NAMALWA (cell line): Measurements from ENCODE around the gene PRAMEF18.
"Not testable (repeated sequence)": the region's sequence is repeated elsewhere in the genome, so short reads cannot be mapped to it uniquely, and the experiment has no call there.

Source experiments
- DNase-seq: peaks from one replicate; pipeline ENCODE4 v3.0.0-alpha.2; 2015; ENCODE audit warnings: low spot score

The PRAMEF18 gene, protein sequence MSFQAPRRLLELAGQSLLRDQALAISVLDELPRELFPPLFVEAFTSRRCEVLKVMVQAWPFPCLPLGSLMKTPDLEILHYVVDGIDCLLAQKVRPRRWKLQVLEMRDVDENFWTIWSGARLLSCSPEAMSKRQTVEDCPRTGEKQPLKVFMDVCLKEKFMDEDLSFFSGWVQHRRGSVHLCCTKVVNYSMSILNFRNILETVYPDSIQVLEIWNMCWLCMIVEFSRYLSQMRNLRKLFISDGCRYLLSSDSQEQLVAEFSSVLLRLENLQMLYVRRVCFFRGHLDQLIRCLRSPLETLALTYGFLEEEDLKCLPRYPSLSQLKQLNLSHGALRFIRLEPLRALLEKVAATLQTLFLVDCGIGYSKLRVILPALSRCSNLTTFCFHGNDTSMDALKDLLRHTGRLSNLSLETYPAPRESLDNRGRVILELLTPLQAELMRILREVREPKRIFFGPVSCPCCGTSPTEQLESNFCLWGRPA

DNA sequence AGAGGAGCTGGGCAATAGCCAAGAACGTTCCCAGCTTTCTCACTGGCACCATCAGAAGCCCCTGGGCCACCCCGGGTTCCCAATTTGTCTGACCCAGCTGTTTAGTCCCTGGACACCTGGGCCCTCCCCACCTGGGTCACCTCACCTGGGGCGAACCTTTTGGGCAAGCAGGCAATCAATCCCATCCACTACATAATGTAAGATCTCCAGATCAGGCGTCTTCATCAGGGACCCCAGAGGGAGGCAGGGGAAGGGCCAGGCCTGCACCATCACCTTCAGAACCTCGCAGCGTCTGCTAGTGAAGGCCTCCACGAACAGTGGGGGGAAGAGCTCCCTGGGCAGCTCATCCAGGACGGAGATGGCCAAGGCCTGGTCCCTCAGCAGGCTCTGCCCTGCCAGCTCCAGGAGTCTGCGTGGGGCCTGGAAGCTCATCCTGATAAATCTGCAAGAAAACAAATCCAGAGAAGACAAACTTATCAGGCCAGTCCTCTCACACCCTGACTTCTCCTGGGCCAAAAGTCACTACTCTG, at the start of gene PRAMEF18:
Gene PRAMEF18 (minus strand): TSS at position 480 of the 530 bp plus-strand sequence. CDS start 48 bp downstream, at position 432.
- DNase-seq = not testable (repeated sequence)

DNA sequence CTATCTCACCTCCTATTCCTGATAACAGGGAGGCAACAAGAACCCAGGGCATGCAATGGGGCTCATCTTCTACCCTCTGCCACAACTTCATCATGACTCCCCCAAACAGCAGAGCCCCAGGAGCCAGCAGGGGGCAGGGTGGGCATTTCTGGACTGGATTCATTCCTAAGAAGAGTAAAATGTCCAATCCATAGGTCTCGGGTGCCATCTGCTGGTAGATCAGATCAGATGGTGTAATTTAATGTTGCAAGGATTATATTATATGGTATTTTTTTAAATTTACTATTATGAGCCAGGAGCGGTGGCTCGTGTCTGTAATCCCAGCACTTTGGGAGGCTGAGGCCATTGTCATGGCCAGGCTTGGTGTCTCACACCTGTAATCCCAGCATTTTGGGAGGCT, 39.2 kb upstream of the PRAMEF18 start:
- DNase-seq = not testable (repeated sequence)

DNA sequence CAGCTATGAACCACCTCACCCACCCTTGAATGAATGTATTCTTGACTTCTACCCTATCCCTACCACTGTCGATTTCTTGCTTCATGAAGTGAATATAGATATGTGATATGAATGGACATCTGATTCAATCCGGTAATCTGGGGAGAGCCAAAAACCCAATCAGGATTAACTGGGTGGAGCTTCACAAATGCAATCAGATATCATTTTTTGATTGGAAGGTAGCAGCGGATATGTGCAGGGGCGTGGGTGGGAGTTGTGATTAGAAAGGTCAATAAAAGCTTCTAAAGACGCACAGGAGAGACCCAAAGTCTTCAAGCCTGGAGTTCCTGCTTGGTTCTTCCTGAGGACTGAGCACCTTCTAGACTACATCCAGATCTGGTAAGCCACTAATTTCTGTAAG, 27.9 kb upstream of the PRAMEF18 start, which contains the start of gene PRAMEF5:
Gene PRAMEF5 (plus strand): TSS at position 301 of the 400 bp plus-strand sequence. CDS start 5,071 bp downstream, outside the sequence.
- DNase-seq = not testable (repeated sequence)

DNA sequence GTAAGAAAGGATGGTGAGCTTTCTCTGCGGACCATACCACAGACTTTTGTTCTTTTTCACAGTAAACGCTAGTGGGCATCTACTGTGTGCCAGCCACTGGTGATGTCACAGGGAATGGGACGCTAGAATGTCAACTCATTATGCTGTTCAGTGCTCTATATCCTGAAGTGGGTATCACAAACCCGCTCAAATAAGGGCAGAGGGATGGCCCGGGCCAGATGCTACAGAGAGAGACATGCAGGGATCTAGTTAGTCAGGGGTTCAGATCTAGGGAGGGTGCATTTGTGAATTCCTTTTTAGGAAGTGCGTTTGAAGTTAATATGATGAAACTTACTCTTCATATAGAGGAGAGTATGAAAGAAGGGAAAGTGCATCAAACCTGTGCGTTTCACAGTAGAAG, 21.2 kb upstream of the PRAMEF18 start:
- not testable (repeated sequence) for DNase-seq

DNA sequence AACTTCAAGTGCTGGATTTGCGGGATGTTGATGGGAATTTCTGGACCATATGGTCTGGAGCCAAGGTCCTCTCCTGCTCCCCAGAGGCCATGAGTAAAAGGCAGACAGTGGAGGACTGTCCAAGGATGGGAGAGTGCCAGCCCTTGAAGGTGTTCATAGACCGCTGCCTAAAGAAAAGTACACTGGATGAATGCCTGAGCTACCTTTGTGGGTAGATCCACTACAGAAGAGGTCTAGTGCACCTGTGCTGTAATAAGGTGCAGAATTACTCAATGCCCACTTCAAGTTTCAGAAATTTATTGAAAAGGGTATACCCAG, 20.6 kb upstream of the PRAMEF18 start:
- DNase-seq = not testable (repeated sequence)

DNA sequence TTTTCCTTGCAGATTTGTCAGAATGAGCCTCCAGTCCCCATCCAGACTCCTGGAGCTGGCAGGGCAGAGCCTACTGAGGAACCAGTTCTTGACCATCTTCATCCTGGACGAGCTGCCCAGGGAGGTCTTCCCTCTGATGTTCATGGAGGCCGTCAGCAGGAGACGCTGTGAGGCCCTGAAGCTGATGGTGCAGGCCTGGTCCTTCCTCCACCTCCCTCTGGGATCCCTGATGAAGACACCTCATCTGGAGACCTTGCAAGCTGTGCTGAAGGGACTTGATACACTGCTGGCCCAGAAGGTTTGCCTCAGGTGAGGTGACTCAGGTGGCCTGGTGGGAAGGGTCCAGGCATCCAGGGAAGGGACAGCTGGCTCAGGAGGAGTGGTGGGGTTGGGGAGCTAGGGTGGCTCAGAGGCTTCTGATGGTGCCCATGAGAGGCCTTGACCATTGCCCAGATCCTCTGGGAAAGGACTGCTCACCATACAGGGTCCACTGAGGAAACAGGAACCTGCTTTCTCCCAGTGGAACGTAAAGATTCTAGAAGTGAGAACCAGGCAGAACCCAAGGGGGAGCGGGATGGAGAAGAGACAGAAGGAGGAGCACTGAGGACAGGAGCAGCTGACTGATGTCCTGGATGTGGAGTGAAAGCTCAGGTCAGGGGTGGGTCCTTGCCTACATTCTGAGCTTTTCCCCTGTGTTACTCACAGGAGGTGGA, 20.0 kb upstream of the PRAMEF18 start:
- DNase-seq = not testable (repeated sequence)

DNA sequence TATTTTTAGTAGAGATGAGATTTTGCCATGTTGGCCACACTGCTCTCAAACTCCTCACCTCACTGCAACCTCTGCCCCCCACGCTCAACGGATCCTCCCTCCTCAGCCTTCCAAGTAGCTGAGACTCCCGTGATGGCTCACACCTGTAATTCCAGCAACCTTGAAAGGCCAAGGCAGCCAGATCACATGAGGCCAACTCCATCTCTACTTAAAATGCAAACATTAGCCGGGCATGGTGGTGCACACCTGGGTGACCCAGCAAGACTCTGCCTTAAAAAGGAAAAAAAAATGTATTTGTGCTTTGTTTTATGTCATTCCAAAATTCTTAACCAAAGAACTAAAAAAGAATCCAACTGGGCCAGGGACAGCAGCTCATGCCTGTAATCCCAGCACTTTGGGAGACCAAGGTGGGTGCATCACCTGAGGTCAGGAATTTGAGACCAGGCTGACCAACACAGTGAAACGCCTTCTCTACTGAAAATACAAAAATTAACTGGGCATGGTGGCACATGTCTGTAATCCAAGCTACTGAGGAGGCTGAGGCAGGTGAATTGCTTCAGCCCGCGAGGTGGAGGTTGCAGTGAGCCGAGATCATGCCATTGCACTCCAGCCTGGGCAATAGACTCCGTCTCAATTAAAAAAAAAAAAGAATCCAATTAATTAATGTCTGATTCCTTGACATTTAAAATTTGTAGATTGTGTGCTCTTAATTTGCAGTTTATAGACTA, 17.7 kb upstream of the PRAMEF18 start:
- not testable (repeated sequence) for DNase-seq

DNA sequence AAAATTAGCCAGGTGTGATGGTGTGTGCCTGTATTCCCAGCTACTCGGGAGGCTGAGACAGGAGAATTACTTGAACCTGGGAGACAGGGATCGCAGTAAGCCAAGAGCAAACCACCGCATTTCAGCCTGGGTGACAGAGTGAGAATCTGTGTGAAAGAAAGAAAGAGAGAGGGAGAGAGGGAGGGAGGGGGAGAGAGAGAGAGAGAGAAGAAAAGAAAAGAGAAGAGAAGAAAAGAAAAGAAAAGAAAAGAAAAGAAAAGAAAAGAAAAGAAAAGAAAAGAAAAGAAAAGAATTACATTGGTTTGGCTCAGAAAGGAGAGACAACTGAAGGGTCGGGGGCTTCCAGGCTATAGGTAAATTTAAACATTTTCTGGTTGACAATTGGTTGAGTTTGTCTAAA, 13.7 kb upstream of the PRAMEF18 start:
- not testable (repeated sequence) for DNase-seq

DNA sequence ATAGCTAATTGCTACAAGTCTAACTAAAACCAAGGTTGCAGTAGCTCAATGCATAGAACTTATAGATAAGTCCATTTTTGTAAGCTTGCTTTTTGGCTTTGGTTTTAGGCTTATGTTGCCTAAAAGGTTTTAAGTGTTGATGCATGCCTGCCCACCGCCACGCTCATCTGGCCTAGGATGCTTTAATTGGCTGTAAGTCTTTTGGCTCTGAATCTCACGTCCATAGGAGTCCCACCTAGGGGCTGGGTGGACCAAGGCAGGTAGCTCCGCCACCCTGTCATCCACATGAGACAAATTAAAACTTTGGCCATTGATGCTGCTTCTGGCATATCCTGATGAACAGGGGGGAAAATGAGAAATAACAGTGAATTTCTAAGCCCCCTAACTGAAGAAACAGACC, 11.6 kb upstream of the PRAMEF18 start:
- DNase-seq = not testable (repeated sequence)

DNA sequence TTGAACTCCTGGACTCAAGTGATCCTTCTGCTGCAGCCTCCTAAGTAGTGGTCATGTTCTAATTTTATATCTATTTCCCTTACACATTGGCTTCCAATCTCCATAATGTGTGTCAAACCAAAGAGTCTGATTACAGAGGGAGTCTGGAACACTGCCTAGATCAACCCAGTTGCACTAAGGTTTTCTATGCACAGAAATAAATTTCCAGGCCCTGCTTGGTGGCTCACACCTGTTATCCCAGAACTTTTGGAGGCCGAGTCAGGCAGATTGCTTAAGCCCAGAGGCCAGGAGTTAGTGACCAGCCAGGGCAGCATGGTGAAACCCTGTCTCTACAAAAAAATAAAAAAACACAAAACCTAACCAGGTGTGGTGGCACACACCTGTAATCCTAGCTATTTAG, 8.1 kb upstream of the PRAMEF18 start:
- DNase-seq = not testable (repeated sequence)

DNA sequence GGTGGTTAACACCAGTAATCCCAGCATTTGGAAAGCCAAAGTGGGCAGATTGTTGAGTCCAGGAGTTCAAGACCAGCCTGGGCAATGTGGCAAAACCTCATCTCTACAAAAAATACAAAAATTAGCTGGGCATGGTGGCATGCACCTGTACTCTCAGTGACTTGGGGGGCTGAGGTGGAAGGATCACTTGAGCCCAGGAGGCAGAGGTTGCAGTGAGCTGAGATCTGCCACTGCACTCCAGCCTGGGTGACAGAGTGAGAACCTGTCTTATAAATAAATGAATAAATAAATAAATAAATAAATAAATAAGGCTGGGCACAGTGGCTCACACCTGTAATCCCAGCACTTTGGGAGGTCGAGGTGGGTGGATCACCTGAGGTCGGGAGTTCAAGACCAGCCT, 6.1 kb upstream of the PRAMEF18 start:
- DNase-seq = not testable (repeated sequence)

DNA sequence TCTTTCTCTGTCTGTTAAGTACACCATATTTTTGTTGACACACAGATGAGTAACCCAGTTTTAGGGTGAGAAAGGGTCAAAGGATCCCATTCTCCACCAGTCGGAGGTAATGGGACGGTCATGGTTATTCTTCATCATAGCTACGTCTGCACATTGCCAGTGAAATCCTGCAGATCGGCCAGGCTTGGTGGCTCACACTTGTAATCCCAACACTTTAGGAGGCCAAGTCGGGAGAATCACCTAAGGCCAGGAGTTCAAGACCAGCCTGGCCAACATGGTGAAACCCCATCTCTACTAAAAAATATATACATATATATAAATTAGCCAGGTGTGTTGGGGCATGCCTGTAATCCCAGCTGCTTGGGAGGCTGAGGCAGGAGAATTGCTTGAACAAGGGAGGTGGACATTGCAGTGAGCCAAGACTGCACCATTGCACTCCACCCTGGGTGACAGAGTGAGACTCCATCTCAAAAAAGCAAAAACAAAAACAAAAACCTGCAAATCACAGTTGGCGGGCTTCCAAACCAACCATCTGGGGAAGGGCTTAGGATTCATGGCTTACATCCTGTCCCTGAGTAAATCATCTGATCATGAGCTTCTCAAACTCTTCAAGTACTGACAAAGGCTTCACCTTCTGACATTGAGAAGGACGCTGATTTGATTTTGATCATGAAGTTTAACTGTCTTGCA, 5.3 kb upstream of the PRAMEF18 start:
- not testable (repeated sequence) for DNase-seq

DNA sequence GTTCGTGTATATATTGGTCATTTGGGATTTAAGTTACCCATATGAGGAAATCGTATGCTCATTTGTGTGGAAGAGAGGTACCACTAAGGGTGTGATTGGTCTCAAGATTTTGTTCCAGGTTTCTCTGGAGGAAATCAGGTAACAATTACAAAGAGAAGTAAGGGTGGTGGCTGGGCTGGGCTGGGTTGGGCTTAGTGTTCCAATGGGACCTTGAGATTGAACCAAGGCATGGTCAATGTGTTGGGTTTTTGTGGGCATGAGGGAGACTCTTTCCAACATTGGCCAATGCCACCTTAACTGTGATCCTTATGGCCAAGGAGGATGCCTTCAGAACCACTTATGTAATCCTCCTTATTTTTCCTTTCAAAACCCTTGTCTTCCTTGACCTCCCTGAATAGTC, 4.6 kb upstream of the PRAMEF18 start:
- not testable (repeated sequence) for DNase-seq

DNA sequence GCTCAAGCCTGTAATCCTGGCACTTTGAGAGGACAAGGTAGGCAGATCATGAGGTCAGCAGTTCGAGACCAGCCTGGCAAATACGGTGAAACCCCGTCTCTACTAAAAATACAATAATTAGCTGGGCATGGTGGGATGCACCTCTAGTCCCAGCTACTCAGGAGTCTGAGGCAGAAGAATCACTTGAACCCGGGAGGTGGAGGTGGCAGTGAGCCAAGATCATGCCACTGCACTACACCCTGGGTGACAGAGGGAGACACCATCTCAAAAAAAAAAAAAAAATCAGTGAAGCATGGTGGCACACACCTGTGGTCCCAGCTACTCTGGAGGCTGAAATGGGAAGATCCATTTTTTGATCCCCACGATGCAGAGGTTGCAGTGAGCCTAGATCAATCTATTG, 4.1 kb upstream of the PRAMEF18 start:
- DNase-seq = not testable (repeated sequence)

DNA sequence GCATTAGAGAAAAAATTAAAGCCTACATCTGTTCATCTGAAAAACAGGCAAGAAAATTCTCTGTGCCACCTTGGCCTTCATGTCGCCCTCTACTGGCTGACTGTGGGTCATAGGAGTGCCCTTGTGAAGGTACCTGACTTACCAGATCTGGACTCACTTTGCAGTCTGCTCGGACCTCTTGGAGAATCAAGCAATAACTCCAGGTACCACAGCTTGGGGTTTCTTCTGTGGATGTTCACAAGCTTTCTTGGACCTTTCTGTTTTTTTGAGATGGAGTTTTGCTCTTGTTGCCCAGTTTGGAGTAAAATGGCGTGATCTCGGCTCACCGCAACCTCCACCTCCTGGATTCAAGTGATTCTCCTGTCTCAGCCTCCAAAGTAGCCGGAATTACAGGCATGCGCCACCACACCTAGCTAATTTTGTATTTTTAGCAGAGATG, 2.4 kb upstream of the PRAMEF18 start:
- DNase-seq = peak; percentile 76

DNA sequence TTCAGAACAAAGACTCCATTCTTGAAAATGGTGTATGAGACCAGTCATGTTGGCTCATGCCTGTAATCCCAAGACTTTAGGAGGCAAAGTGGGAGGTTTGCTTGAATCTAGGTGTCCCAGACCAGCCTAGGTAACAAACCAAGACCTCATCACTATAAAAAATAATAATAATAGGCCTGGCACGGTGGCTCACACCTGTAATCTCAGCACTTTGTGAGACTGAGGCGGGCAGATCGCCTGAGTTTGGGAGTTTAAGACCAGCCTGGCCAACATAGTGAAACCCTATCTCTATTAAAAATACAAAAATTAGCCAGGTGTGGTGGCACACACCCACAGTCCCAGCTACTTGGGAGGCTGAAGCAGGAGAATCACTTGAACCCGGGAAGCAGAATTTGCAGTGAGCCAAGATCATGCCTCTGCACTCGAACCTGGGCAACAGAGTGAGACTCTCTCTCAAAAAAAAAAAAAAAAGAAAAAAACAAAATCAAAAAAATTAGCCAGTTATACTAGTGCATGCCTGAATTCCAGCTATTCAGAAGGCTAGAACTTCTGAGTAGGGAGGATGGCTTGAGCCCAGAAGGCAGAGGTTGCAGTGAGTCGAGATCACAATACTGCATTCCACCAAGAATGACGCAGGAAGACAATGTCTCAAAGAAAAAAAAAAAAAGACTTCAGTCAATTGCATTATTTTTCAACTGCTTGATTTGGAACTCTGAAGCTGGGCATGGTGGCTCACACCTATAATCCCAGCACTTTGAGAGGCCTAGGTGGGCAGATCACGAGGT, 1.5 kb upstream of the PRAMEF18 start:
- not testable (repeated sequence) for DNase-seq

DNA sequence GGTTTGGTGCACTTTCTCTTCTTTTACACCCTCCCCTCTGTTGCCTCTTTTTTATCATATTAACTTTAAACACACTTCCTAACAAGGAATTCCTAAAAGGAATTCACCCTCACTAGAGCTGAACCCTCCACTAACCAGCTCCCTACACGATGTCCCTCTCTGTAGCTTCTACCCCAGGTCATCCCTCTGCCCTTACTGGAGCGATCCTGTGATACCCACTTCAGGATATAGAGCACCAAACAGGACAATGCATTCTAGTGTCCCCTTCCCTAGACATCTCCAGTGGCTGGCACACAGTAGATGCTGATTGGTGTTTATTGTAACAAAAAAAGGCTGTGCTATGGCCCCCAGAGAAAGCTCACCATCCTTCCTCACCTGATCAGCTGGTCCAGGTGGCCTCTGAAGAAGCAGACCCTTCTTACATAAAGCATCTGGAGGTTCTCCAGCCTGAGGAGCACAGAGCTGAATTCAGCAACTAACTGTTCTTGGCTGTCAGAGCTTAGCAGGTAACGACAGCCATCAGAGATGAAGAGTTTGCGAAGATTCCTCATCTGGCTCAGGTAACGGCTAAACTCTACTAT, 1.4 kb downstream of the PRAMEF18 start:
- no peak for DNase-seq

DNA sequence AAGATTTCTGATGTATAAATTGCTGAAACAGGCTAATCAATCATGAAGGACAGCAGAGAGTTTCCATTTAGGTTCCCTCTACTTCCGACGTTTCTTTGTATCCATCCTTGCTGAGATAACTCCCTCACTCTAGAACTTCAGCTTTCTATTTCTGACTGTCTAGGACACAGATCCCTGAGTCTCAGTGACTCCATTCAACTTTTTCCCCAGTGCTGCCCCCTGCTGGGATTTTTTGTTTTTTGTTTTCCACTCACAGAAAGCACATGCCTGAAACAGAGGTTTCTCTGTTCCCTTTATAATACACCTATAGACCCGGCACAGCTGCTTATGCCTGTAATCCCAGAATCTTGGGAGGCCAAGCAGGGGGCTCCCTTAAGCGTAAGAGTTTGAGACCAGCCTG, 3.2 kb downstream of the PRAMEF18 start:
- DNase-seq = not testable (repeated sequence)

DNA sequence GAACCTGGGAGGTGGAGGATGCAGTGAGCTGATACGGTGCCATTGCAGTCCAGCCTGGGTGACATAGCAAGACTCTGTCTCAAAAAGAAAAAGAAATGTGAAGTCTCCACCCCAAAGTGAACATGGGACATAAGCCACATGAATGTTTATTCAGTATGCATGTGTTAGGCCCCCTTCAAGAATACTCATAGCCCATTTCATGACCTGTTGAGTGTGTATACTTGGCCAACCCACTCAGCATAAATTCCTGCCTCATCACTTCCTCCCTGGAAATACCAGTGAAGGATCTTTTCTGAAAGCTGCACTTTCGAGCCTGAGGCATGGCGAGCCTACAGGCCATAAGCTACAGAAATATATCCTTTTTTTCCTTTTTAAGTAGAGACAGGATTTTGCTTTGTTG, 6.8 kb downstream of the PRAMEF18 start:
- DNase-seq = not testable (repeated sequence)

DNA sequence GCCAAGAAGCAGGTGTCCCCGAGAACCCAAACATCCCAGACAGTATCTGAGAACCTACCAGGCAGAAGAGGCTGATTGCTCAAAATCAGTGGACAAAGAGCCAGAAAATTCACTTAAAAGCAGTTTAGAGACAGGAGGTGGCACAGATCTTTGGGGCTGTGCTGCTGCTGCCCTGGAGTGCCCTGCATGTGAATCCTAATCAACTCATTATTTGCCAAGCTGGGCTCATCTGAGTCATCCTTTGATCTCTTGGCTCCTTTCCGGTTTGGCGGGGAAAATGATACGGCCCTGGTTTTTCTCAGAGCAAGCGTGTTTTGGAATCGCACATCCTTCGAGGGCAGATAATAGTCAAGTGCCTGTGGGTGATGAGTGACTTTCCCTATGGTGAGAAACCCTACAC, 9.3 kb downstream of the PRAMEF18 start:
- not testable (repeated sequence) for DNase-seq
